HEK293 (cell line): Measurements from ENCODE around the gene ABHD15.

Experiments
- CTCF ChIA-PET: fragments of 350-600 bp; formaldehyde crosslinking; extraction: SDS; loops from one replicate; lab custom pipeline; 2021; ENCODE audit warnings: antibody characterized with exemption; lab: Yijun Ruan, JAX
- POLR2A ChIA-PET: fragments of 300-600 bp; formaldehyde crosslinking; extraction: SDS; loops from one replicate; lab custom pipeline; 2020; ENCODE audit warnings: antibody characterized with exemption, inconsistent platforms; lab: Yijun Ruan, JAX
- H3K27ac ChIP-seq: fragments of 200-500 bp; sonication (Bioruptor generic); 2 replicates; pipeline ENCODE4 v1.5.1; 2014; ENCODE audit warnings: low read depth, low read length, control low read depth, inconsistent platforms; ENCODE audit errors: extremely low read depth
- H3K36me3 ChIP-seq, 2 experiments: fragments of 200-500 bp in 1 of 2; sonication (Bioruptor generic) in 1 of 2; 1 replicate in 1 of 2; 2 replicates in 1 of 2; pipeline ENCODE4 v1.5.1; 2014 to 2017; ENCODE audit warnings: inconsistent platforms in 2 of 2, low read length in 2 of 2; ENCODE audit not compliant: control insufficient read depth in 2 of 2, insufficient read depth in 1 of 2
- H3K4me1 ChIP-seq: fragments of 200-500 bp; sonication (Bioruptor generic); 2 replicates; pipeline ENCODE4 v1.5.1; 2014; ENCODE audit warnings: mild to moderate bottlenecking, low read length, inconsistent platforms; ENCODE audit not compliant: control insufficient read depth, insufficient read depth
- H3K4me3 ChIP-seq: 2 replicates; pipeline ENCODE4 v1.5.1; 2011; ENCODE audit warnings: low read depth, mild to moderate bottlenecking, control low read depth, low read length, moderate library complexity
- H3K9me3 ChIP-seq: fragments of 200-500 bp; sonication (Bioruptor generic); 2 replicates; pipeline ENCODE4 v1.5.1; 2014; ENCODE audit warnings: low read depth, low read length, inconsistent platforms; ENCODE audit not compliant: control insufficient read depth, insufficient read depth
- IKZF3 ChIP-seq: fragments of 450-650 bp; IDR thresholded peaks from 2 replicates; pipeline ENCODE4 v1.5.0; 2018; ENCODE audit warnings: missing biosample characterization, mild to moderate bottlenecking, missing genetic modification characterization, moderate library complexity
- KLF1 ChIP-seq: fragments of 450-650 bp; formaldehyde crosslinking; IDR thresholded peaks from 2 replicates; pipeline ENCODE4 v1.5.1; 2016; ENCODE audit warnings: missing biosample characterization, missing genetic modification characterization
- KLF8 ChIP-seq: fragments of 450-650 bp; formaldehyde crosslinking; IDR thresholded peaks from 2 replicates; pipeline ENCODE4 v1.5.1; 2016; ENCODE audit warnings: missing biosample characterization, missing genetic modification characterization
- RBAK ChIP-seq: fragments of 450-650 bp; formaldehyde crosslinking; IDR thresholded peaks from 2 replicates; pipeline ENCODE4 v1.5.1; 2016; ENCODE audit warnings: missing biosample characterization, missing genetic modification characterization
- SCRT2 ChIP-seq: fragments of 450-650 bp; formaldehyde crosslinking; IDR thresholded peaks from 2 replicates; pipeline ENCODE4 v1.5.1; 2016; ENCODE audit warnings: missing biosample characterization, missing genetic modification characterization
- SP3 ChIP-seq: fragments of 450-650 bp; formaldehyde crosslinking; IDR thresholded peaks from 2 replicates; pipeline ENCODE4 v1.5.1; 2016; ENCODE audit warnings: missing biosample characterization, missing genetic modification characterization
- TRIM28 ChIP-seq: IDR thresholded peaks from 2 replicates; pipeline ENCODE4 v1.6.1; 2011; ENCODE audit warnings: low read length, control low read depth, borderline replicate concordance
- ZBTB20 ChIP-seq: fragments of 450-650 bp; formaldehyde crosslinking; IDR thresholded peaks from 2 replicates; pipeline ENCODE4 v1.5.1; 2016; ENCODE audit warnings: missing biosample characterization, missing genetic modification characterization
- ZNF221 ChIP-seq: fragments of 450-650 bp; formaldehyde crosslinking; IDR thresholded peaks from 2 replicates; pipeline ENCODE4 v1.5.1; 2017; ENCODE audit warnings: missing biosample characterization, missing genetic modification characterization, borderline replicate concordance
- ZNF404 ChIP-seq: fragments of 450-650 bp; formaldehyde crosslinking; IDR thresholded peaks from 2 replicates; pipeline ENCODE4 v1.5.1; 2017; ENCODE audit warnings: missing biosample characterization, missing genetic modification characterization
- ZNF596 ChIP-seq: fragments of 450-650 bp; IDR thresholded peaks from 2 replicates; pipeline ENCODE4 v1.5.0; 2018; ENCODE audit warnings: missing biosample characterization, mild to moderate bottlenecking, missing genetic modification characterization, moderate library complexity
- ZNF610 ChIP-seq: fragments of 450-650 bp; formaldehyde crosslinking; IDR thresholded peaks from 2 replicates; pipeline ENCODE4 v1.5.1; 2016; ENCODE audit warnings: missing biosample characterization, missing genetic modification characterization, borderline replicate concordance
- ZNF660 ChIP-seq: fragments of 450-650 bp; IDR thresholded peaks from 2 replicates; pipeline ENCODE4 v1.5.1; 2018; ENCODE audit warnings: missing biosample characterization, mild to moderate bottlenecking, missing genetic modification characterization
- ZNF707 ChIP-seq: fragments of 450-650 bp; formaldehyde crosslinking; IDR thresholded peaks from 2 replicates; pipeline ENCODE4 v1.5.1; 2016; ENCODE audit warnings: missing biosample characterization, missing genetic modification characterization
- ZXDB ChIP-seq: fragments of 450-650 bp; formaldehyde crosslinking; IDR thresholded peaks from 2 replicates; pipeline ENCODE4 v1.5.1; 2016; ENCODE audit warnings: missing biosample characterization, missing genetic modification characterization
- TF ChIP-seq, protein P1 (sequence below): fragments of 450-650 bp; formaldehyde crosslinking; conservative IDR thresholded peaks from 2 replicates; pipeline ENCODE4 v1.5.1; 2016; ENCODE audit warnings: low read depth, missing biosample characterization, missing genetic modification characterization
- TF ChIP-seq, protein P2 (sequence below): fragments of 450-650 bp; formaldehyde crosslinking; IDR thresholded peaks from 2 replicates; pipeline ENCODE4 v1.5.1; 2016; ENCODE audit warnings: missing biosample characterization, missing genetic modification characterization
- TF ChIP-seq, protein P3 (sequence below): fragments of 450-650 bp; formaldehyde crosslinking; IDR thresholded peaks from 2 replicates; pipeline ENCODE4 v1.5.1; 2017; ENCODE audit warnings: missing biosample characterization, mild to moderate bottlenecking, missing genetic modification characterization, moderate library complexity
- TF ChIP-seq, protein P4 (sequence below): fragments of 450-650 bp; formaldehyde crosslinking; IDR thresholded peaks from 2 replicates; pipeline ENCODE4 v1.5.1; 2016; ENCODE audit warnings: missing biosample characterization, missing genetic modification characterization
- TF ChIP-seq, protein P5 (sequence below): fragments of 450-650 bp; formaldehyde crosslinking; IDR thresholded peaks from 2 replicates; pipeline ENCODE4 v1.5.1; 2016; ENCODE audit warnings: missing biosample characterization, missing genetic modification characterization

Gene ABHD15

DNA sequence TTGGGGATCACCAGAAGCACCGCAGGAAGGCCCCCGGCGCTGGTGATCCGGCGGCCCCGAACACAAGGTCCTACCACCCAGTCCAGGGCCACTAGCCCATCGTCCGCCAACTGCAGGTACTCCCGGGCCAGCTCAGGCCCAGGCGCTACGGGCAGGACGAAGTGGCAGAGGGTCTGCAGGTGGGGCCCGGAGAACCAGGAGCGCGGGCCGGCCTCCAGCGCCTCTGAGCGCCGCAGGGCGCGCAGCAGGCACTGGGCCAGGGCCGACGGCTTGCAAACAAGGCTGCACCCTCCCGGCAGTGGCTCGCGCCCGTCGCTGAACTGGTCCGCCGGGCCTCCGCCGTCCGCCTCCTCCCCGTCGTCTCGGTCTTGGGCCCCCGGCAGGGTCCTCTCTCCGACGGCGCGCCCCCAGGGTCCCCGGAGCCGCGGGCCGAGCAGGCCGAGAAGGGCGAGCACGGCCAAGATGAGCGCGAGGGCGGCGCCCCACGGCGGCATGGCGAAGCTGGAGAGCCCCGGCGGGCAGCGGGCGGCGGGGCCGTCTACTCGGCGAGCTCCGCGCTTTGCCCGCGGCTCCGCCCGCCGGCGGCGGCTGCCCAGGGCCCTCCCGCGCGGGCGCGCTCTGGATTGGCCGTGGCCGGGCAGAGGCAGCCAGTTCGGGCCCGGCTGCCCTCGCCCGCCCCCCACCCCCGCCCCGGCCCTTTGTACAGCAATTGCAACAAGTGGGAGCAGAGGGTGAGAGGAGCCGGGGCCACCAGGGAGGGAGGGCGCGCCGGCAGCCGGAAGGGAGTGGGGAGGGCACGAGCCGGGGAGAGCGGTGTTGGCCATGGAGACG, at the start of gene ABHD15 (continued):
- TF ChIP-seq, protein P1, sequence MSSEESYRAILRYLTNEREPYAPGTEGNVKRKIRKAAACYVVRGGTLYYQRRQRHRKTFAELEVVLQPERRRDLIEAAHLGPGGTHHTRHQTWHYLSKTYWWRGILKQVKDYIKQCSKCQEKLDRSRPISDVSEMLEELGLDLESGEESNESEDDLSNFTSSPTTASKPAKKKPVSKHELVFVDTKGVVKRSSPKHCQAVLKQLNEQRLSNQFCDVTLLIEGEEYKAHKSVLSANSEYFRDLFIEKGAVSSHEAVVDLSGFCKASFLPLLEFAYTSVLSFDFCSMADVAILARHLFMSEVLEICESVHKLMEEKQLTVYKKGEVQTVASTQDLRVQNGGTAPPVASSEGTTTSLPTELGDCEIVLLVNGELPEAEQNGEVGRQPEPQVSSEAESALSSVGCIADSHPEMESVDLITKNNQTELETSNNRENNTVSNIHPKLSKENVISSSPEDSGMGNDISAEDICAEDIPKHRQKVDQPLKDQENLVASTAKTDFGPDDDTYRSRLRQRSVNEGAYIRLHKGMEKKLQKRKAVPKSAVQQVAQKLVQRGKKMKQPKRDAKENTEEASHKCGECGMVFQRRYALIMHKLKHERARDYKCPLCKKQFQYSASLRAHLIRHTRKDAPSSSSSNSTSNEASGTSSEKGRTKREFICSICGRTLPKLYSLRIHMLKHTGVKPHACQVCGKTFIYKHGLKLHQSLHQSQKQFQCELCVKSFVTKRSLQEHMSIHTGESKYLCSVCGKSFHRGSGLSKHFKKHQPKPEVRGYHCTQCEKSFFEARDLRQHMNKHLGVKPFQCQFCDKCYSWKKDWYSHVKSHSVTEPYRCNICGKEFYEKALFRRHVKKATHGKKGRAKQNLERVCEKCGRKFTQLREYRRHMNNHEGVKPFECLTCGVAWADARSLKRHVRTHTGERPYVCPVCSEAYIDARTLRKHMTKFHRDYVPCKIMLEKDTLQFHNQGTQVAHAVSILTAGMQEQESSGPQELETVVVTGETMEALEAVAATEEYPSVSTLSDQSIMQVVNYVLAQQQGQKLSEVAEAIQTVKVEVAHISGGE (tag by site-specific recombination) = peak; percentile 43
- TF ChIP-seq ZNF707 (no peak), ZBTB20 (tag by site-specific recombination) (peak; percentile 47), IKZF3 (no peak), ZNF596 (no peak), SCRT2 (tag by site-specific recombination) (peak; percentile 97)
- TF ChIP-seq, all 188 proteins: peak for 22

DNA sequence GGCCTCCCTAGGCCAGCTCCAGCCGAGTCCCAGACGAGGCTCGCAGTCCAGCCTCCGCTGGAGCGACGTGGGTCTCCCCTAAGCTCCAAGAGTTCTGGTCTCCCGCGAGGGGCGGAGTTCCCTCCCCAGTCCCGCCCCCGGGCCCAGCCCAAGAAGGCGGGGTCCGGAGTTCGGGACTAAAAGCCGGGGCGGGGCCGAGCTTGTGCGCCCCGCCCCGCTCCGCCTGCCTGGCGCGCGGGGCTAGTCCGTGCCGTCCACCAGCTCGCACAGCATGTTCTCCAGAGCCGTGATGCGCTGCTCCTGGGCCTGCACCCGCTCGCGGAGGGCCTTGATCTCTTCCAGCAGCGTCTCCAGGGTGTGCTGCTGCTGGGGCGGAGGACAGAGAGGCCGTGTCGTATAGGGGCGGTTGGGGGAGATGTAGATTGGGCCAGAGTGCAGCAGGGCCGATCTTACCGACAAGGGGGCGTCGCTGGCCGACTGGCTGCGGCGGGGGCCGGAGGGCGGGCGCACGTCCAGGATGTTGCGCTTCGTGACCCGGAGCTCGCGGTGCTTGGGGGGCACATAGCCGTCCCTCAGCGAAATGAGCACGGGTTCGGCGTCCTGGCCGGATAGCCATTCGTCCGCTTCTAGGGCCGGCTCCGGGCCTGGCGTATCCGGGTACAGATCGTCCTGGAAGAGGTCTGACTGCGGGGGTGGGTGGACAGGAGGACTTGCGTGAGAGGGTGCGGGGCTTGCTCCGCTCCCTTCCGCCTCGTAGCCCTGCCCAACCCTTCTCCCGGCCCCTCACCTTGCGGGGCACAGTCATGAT, 48.9 kb upstream of the ABHD15 start:
- Histone ChIP-seq H3K27ac (no peak overlapping the region), H3K9me3 (no peaks in the 10 kb centered on the region), H3K4me1 (peaks cover 4% of the 10 kb centered on the region; the same call in 1 of the 2 replicates), H3K4me3 (no peak overlapping the region), H3K36me3 (peaks cover 0 to 36% of the 10 kb centered on the region in 2 experiments; a peak in 1 of 3 replicates)
- ChIA-PET POLR2A (interaction anchor here (0.8 kb wide), 1 partner anchor 41 kb away, joined by 3 read pairs; no protein-coding TSS in a partner anchor), CTCF (interaction anchor here (0.6 to 1.5 kb wide), 4 partner anchors 9 to 150 kb away, joined by 3 to 5 read pairs (median 4); no protein-coding TSS in a partner anchor)
- no peak for TF ChIP-seq ZNF660 (tag by site-specific recombination)
- TF ChIP-seq KLF1 (tag by site-specific recombination) = peak; percentile 92
- peak; percentile 75 for TF ChIP-seq KLF8 (tag by site-specific recombination)
- TF ChIP-seq SP3 = no peak
- TF ChIP-seq ZNF610 (tag by site-specific recombination) = no peak
- TF ChIP-seq, protein P2, sequence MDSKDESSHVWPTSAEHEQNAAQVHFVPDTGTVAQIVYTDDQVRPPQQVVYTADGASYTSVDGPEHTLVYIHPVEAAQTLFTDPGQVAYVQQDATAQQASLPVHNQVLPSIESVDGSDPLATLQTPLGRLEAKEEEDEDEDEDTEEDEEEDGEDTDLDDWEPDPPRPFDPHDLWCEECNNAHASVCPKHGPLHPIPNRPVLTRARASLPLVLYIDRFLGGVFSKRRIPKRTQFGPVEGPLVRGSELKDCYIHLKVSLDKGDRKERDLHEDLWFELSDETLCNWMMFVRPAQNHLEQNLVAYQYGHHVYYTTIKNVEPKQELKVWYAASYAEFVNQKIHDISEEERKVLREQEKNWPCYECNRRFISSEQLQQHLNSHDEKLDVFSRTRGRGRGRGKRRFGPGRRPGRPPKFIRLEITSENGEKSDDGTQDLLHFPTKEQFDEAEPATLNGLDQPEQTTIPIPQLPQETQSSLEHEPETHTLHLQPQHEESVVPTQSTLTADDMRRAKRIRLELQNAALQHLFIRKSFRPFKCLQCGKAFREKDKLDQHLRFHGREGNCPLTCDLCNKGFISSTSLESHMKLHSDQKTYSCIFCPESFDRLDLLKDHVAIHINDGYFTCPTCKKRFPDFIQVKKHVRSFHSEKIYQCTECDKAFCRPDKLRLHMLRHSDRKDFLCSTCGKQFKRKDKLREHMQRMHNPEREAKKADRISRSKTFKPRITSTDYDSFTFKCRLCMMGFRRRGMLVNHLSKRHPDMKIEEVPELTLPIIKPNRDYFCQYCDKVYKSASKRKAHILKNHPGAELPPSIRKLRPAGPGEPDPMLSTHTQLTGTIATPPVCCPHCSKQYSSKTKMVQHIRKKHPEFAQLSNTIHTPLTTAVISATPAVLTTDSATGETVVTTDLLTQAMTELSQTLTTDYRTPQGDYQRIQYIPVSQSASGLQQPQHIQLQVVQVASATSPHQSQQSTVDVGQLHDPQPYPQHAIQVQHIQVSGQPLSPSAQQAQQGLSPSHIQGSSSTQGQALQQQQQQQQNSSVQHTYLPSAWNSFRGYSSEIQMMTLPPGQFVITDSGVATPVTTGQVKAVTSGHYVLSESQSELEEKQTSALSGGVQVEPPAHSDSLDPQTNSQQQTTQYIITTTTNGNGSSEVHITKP (tag by site-specific recombination) = no peak
- TF ChIP-seq ZXDB = no peak
- TF ChIP-seq, protein P3, sequence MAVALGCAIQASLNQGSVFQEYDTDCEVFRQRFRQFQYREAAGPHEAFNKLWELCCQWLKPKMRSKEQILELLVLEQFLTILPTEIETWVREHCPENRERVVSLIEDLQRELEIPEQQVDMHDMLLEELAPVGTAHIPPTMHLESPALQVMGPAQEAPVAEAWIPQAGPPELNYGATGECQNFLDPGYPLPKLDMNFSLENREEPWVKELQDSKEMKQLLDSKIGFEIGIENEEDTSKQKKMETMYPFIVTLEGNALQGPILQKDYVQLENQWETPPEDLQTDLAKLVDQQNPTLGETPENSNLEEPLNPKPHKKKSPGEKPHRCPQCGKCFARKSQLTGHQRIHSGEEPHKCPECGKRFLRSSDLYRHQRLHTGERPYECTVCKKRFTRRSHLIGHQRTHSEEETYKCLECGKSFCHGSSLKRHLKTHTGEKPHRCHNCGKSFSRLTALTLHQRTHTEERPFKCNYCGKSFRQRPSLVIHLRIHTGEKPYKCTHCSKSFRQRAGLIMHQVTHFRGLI (tag by site-specific recombination) = 0 out of 2 replicates have a peak, but pooled peaks have one; percentile 17
- TF ChIP-seq TRIM28 = no peak
- TF ChIP-seq, protein P4, sequence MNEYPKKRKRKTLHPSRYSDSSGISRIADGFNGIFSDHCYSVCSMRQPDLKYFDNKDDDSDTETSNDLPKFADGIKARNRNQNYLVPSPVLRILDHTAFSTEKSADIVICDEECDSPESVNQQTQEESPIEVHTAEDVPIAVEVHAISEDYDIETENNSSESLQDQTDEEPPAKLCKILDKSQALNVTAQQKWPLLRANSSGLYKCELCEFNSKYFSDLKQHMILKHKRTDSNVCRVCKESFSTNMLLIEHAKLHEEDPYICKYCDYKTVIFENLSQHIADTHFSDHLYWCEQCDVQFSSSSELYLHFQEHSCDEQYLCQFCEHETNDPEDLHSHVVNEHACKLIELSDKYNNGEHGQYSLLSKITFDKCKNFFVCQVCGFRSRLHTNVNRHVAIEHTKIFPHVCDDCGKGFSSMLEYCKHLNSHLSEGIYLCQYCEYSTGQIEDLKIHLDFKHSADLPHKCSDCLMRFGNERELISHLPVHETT (tag by site-specific recombination) = no peak
- TF ChIP-seq ZNF221 (tag by site-specific recombination) = no peak
- TF ChIP-seq, protein P5, sequence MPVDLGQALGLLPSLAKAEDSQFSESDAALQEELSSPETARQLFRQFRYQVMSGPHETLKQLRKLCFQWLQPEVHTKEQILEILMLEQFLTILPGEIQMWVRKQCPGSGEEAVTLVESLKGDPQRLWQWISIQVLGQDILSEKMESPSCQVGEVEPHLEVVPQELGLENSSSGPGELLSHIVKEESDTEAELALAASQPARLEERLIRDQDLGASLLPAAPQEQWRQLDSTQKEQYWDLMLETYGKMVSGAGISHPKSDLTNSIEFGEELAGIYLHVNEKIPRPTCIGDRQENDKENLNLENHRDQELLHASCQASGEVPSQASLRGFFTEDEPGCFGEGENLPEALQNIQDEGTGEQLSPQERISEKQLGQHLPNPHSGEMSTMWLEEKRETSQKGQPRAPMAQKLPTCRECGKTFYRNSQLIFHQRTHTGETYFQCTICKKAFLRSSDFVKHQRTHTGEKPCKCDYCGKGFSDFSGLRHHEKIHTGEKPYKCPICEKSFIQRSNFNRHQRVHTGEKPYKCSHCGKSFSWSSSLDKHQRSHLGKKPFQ (tag by site-specific recombination) = no peak
- no peak for TF ChIP-seq RBAK
- TF ChIP-seq ZNF404 = no peak
